GM10266 (cell line): Measurements from ENCODE around the gene RAPGEF4.

ENCODE experiments used
- DNase-seq: peaks from one replicate; pipeline ENCODE4 v3.0.0; 2012; ENCODE audit errors: extremely low spot score
- CTCF ChIP-seq: IDR thresholded peaks from 2 replicates; pipeline ENCODE4 v1.5.1; 2012; ENCODE audit warnings: mild to moderate bottlenecking, low read depth; ENCODE audit not compliant: control insufficient read depth, insufficient read depth; ENCODE audit errors: missing control alignments

RAPGEF4 gene

GRCh38 chr2:172888714-172889669 lies 153.3 kb downstream of the RAPGEF4 start:
- no peak for DNase-seq
- TF ChIP-seq CTCF, result no peak

- no peak for DNase-seq
- no peak for TF ChIP-seq CTCF
Observed at GRCh38 chr2:172889768-172890430, 154.3 kb downstream of the RAPGEF4 start.

- DNase-seq, result no peak
- TF ChIP-seq CTCF, result no peak
Observed at GRCh38 chr2:172893111-172893510, 157.5 kb downstream of the RAPGEF4 start.

GRCh38 chr2:172893671-172894070 lies 158.0 kb downstream of the RAPGEF4 start:
- DNase-seq, result no peak
- no peak for TF ChIP-seq CTCF

- TF ChIP-seq CTCF, result no peak
- no peak for DNase-seq
Observed at GRCh38 chr2:172894689-172895387, 159.2 kb downstream of the RAPGEF4 start.

- no peak for DNase-seq
- no peak for TF ChIP-seq CTCF
Observed at GRCh38 chr2:172896661-172897081, 161.0 kb downstream of the RAPGEF4 start.
